H1 (cell line): ENCODE results near the gene OLFML2A.

ENCODE experiments used
- ASH2L ChIP-seq: fragments of 200-600, 300-600 bp; sonication (generic); IDR thresholded peaks from one replicate; pipeline ENCODE4 v1.7.1; 2017; ENCODE audit warnings: low read length
- CTBP2 ChIP-seq: IDR thresholded peaks from 2 replicates; pipeline ENCODE4 v1.7.0; 2011; ENCODE audit warnings: borderline replicate concordance, mild to moderate bottlenecking, moderate library complexity, mixed read lengths, low read length; ENCODE audit not compliant: insufficient read depth, insufficient read length
- CTCF ChIP-seq, 3 experiments: IDR thresholded peaks; 1 replicate in 2 of 3; 2 replicates in 1 of 3; pipeline versions ENCODE4 v1.5.1 to v1.6.1; 2011; ENCODE audit warnings: low read length in 3 of 3, mild to moderate bottlenecking in 3 of 3, inconsistent platforms in 2 of 3, low read depth in 1 of 3, moderate library complexity in 1 of 3; ENCODE audit not compliant: insufficient read depth in 1 of 3; ENCODE audit errors: control extremely low read depth in 1 of 3
- E2F6 ChIP-seq: IDR thresholded peaks from 2 replicates; pipeline ENCODE4 v1.6.1; 2012; ENCODE audit warnings: inconsistent platforms
- EP300 ChIP-seq, 2 experiments: IDR thresholded peaks; 1 replicate in 1 of 2; 2 replicates in 1 of 2; pipeline ENCODE4 v1.6.1; 2011 to 2012; ENCODE audit warnings: low read depth in 2 of 2, low read length in 2 of 2, mild to moderate bottlenecking in 2 of 2, borderline replicate concordance in 1 of 2, inconsistent platforms in 1 of 2, moderate library complexity in 1 of 2
- EZH2 ChIP-seq: fragments of 200-600 bp; sonication (generic); IDR thresholded peaks from 2 replicates; pipeline ENCODE4 v1.7.1; 2012; ENCODE audit warnings: low read depth, mild to moderate bottlenecking, moderate library complexity, low read length, inconsistent platforms; ENCODE audit not compliant: severe bottlenecking
- JUN ChIP-seq: IDR thresholded peaks from 2 replicates; pipeline ENCODE4 v1.6.1; 2011; ENCODE audit warnings: low read depth, mild to moderate bottlenecking, improper control_type of control experiment, low read length
- MAX ChIP-seq: IDR thresholded peaks from 2 replicates; pipeline ENCODE4 v1.6.1; 2012; ENCODE audit warnings: inconsistent platforms
- POLR2A ChIP-seq, 2 experiments: IDR thresholded peaks; 1 replicate in 1 of 2; 2 replicates in 1 of 2; pipeline ENCODE4 v1.6.1; 2011; ENCODE audit warnings: low read depth in 2 of 2, low read length in 2 of 2, mild to moderate bottlenecking in 2 of 2; ENCODE audit errors: control extremely low read depth in 1 of 2
- POLR2AphosphoS5 ChIP-seq: IDR thresholded peaks from 2 replicates; pipeline ENCODE4 v1.6.1; 2011; ENCODE audit warnings: low read depth, low read length
- RXRA ChIP-seq: IDR thresholded peaks from 2 replicates; pipeline ENCODE4 v1.6.1; 2011; ENCODE audit warnings: low read depth, mild to moderate bottlenecking, low read length, moderate library complexity; ENCODE audit not compliant: insufficient read depth
- SP4 ChIP-seq: IDR thresholded peaks from 2 replicates; pipeline ENCODE4 v1.6.1; 2012; ENCODE audit warnings: low read length, inconsistent platforms
- TBP ChIP-seq: IDR thresholded peaks from 2 replicates; pipeline ENCODE4 v1.6.1; 2011; ENCODE audit warnings: low read depth, low read length, improper control_type of control experiment
- YY1 ChIP-seq: IDR thresholded peaks from 2 replicates; pipeline ENCODE4 v1.6.1; 2011; ENCODE audit warnings: low read depth, mild to moderate bottlenecking, low read length

- TF ChIP-seq POLR2A (IDR thresholded peaks at IDR 0.05; ENCODE audit: control extremely low read depth in 1 of 2, low read depth in 2 of 2, low read length in 2 of 2): no peak
- no peak for TF ChIP-seq CTCF (IDR thresholded peaks at IDR 0.05; ENCODE audit: control extremely low read depth in 1 of 3, insufficient read depth in 1 of 3, low read depth in 1 of 3, low read length in 3 of 3)
- TF ChIP-seq E2F6: no peak
- TF ChIP-seq RXRA: no peak
- TF ChIP-seq EP300 (IDR thresholded peaks at IDR 0.05; ENCODE audit: borderline replicate concordance in 1 of 2, low read depth in 2 of 2, low read length in 2 of 2): no peak
- TF ChIP-seq POLR2AphosphoS5: no peak
- no peak for TF ChIP-seq MAX
- no peak for TF ChIP-seq CTBP2
- TF ChIP-seq ASH2L: no peak
- no peak for TF ChIP-seq YY1
- no peak for TF ChIP-seq JUN
- no peak for TF ChIP-seq SP4
- no peak for TF ChIP-seq TBP
- TF ChIP-seq EZH2: no peak
These were observed 35.5 kb downstream of the OLFML2A start for GRCh38 chr9:124812441-124812876.
